Measurements from ENCODE around the gene CDK19.

The CDK19 gene

DNA sequence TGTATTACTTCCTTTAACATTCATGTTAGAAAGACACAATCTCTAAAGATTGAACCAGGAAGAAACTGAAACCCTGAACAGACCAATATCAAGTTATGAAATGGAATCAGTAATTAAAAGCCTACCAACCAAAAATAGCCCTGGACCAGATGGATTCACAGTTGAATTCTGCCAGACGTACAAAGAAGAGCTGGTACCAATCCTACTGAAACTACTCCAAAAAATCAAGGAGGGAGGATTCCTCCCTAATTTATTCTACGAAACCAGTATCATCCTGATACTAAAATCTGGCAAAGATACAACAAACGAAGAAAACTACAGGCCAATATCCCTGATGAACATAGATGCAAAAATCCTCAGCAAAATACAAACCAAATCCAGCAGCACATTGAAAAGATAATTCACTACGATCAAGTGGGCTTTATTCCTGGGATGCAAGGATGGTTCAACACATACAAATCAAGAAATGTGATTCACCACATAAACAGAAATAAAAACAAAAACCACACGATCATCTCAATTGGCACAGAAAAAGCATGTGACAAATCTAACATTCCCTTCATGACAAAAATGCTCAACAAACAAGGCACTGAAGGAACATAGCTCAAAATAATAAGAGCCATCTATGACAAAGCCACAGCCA is 15.0 kb downstream of the CDK19 start:
- Mint-ChIP-seq H3K4me3 (no peak overlapping the region), H3K27me3 (no peaks in the 10 kb centered on the region), H3K4me1 (peaks cover 27 to 48% of the 10 kb centered on the region in 2 donors), H3K36me3 (peaks cover 3 to 16% of the 10 kb centered on the region in 2 donors), H3K27ac (no peak overlapping the region), H3K9me3 (peaks cover 2 to 4% of the 10 kb centered on the region in 2 donors)
- DNase-seq (no peak), ATAC-seq (replicated peaks) (no peak)

DNA sequence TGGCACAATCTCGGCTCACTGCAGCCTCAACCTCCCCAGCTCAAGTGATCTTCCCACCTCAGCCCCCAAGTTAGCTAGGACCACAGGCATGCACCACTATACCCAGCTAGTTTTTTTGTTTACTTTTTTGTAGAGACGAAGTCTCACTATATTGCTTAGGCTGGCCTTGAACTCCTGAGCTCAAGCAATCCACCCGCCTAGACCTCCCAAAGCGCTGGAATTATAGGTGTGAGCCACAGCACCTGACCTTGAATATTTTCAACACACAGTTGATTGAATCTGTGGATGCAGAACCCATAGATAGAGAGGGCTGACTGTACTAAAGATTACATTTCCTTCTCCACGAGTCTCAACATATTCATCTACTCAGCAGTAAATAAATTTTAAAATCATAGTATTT is 15.6 kb downstream of the CDK19 start:
- no peak for DNase-seq
- no peak overlapping the region for H3K27ac Mint-ChIP-seq
- peaks cover 24 to 43% of the 10 kb centered on the region in 2 donors for H3K4me1 Mint-ChIP-seq

GRCh38 chr6:110799189-110799588 is 16.1 kb downstream of the CDK19 start:
- peak; percentile 95 to 97 for ATAC-seq (replicated peaks)
- H3K9me3 Mint-ChIP-seq: peaks cover 2 to 4% of the 10 kb centered on the region in 2 donors
- DNase-seq: no peak
- no peaks in the 10 kb centered on the region for H3K27me3 Mint-ChIP-seq
- H3K4me1 Mint-ChIP-seq: peaks cover 24 to 41% of the 10 kb centered on the region in 2 donors
- peaks cover 3 to 12% of the 10 kb centered on the region in 2 donors for H3K36me3 Mint-ChIP-seq
- H3K27ac Mint-ChIP-seq: no peak overlapping the region
- H3K4me3 Mint-ChIP-seq: no peak overlapping the region

More for the DNA sequence above, 15.6 kb downstream of the CDK19 start:
- H3K27me3 Mint-ChIP-seq: no peaks in the 10 kb centered on the region
- peaks cover 2 to 4% of the 10 kb centered on the region in 2 donors for H3K9me3 Mint-ChIP-seq
- no peak overlapping the region for H3K4me3 Mint-ChIP-seq
- ATAC-seq (replicated peaks): no peak
- peaks cover 3 to 12% of the 10 kb centered on the region in 2 donors for H3K36me3 Mint-ChIP-seq

GRCh38 chr6:110795271-110795670 is 20.0 kb downstream of the CDK19 start:
- Mint-ChIP-seq H3K4me1 (peaks cover 13 to 24% of the 10 kb centered on the region in 2 donors), H3K9me3 (no peaks in the 10 kb centered on the region), H3K27ac (no peak overlapping the region), H3K36me3 (peaks cover 0 to 6% of the 10 kb centered on the region in 2 donors), H3K27me3 (no peaks in the 10 kb centered on the region), H3K4me3 (no peak overlapping the region)
- no peak for ATAC-seq (replicated peaks)
- no peak for DNase-seq

DNA sequence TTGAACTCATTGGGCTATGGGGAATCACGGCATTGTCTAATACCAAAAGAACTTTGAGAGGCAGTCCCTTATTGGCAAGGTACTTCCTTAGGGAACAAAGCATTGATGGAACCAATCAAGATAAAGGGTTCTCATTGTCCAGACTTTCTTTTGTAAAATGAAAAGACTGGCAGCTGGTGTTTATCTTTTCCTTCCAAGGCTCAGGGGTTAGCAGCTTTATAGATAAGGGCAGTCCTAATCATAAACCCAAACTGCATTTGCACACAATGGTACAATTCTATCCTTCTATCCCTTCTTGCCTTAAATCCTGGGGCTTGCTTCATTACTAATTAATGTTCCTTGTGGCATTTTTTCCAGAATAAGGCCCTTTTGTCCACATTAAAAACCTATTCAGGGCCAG is 28.6 kb downstream of the CDK19 start:
- DNase-seq: no peak
- H3K9me3 Mint-ChIP-seq: peaks cover 0 to 4% of the 10 kb centered on the region in 2 donors
- no peaks in the 10 kb centered on the region for H3K27me3 Mint-ChIP-seq
- H3K36me3 Mint-ChIP-seq: peaks cover 17 to 26% of the 10 kb centered on the region in 2 donors
- peaks cover 20 to 41% of the 10 kb centered on the region in 2 donors for H3K4me1 Mint-ChIP-seq
- H3K4me3 Mint-ChIP-seq: no peak overlapping the region
- H3K27ac Mint-ChIP-seq: no peak overlapping the region
- no peak for ATAC-seq (replicated peaks)

- no peak overlapping the region for H3K4me3 Mint-ChIP-seq
- peaks cover 22 to 45% of the 10 kb centered on the region in 2 donors for H3K4me1 Mint-ChIP-seq
- H3K27ac Mint-ChIP-seq: no peak overlapping the region
- no peaks in the 10 kb centered on the region for H3K27me3 Mint-ChIP-seq
- no peak for DNase-seq
- H3K9me3 Mint-ChIP-seq: peaks cover 0 to 4% of the 10 kb centered on the region in 2 donors
- peaks cover 17 to 26% of the 10 kb centered on the region in 2 donors for H3K36me3 Mint-ChIP-seq
- ATAC-seq (replicated peaks): no peak
Measured at GRCh38 chr6:110786271-110786670, 29.0 kb downstream of the CDK19 start.

- peaks cover 25 to 50% of the 10 kb centered on the region in 2 donors for H3K4me1 Mint-ChIP-seq
- peak overlapping the region in 1 of 2 donors; percentile 82 for H3K4me3 Mint-ChIP-seq
- DNase-seq: no peak
- ATAC-seq (replicated peaks): no peak
- H3K9me3 Mint-ChIP-seq: peaks cover 0 to 4% of the 10 kb centered on the region in 2 donors
- peaks cover 17 to 26% of the 10 kb centered on the region in 2 donors for H3K36me3 Mint-ChIP-seq
- peak overlapping the region; percentile 33 for H3K27ac Mint-ChIP-seq
- no peaks in the 10 kb centered on the region for H3K27me3 Mint-ChIP-seq
Measured at GRCh38 chr6:110784610-110784979, 30.7 kb downstream of the CDK19 start.

- Mint-ChIP-seq H3K27me3 (no peaks in the 10 kb centered on the region), H3K9me3 (peaks cover 0 to 4% of the 10 kb centered on the region in 2 donors), H3K4me1 (peaks cover 38 to 62% of the 10 kb centered on the region in 2 donors), H3K36me3 (peaks cover 8 to 24% of the 10 kb centered on the region in 2 donors), H3K4me3 (no peak overlapping the region), H3K27ac (no peak overlapping the region)
- peak in 1 of 2 donors; percentile 13 for ATAC-seq (replicated peaks)
- no peak for DNase-seq
Measured at GRCh38 chr6:110781522-110782214, 33.6 kb downstream of the CDK19 start.

- peaks cover 26 to 38% of the 10 kb centered on the region in 2 donors for H3K4me1 Mint-ChIP-seq
- no peaks in the 10 kb centered on the region for H3K9me3 Mint-ChIP-seq
- peaks cover 0 to 7% of the 10 kb centered on the region in 2 donors for H3K36me3 Mint-ChIP-seq
- DNase-seq: no peak
- ATAC-seq (replicated peaks): no peak
- no peaks in the 10 kb centered on the region for H3K27me3 Mint-ChIP-seq
- H3K27ac Mint-ChIP-seq: no peak overlapping the region
- H3K4me3 Mint-ChIP-seq: no peak overlapping the region
Measured at GRCh38 chr6:110778333-110778732, 36.9 kb downstream of the CDK19 start.

- Mint-ChIP-seq H3K27me3 (no peaks in the 10 kb centered on the region), H3K4me1 (peaks cover 24 to 31% of the 10 kb centered on the region in 2 donors), H3K4me3 (no peak overlapping the region), H3K9me3 (no peaks in the 10 kb centered on the region), H3K36me3 (peaks cover 0 to 7% of the 10 kb centered on the region in 2 donors), H3K27ac (no peak overlapping the region)
- ATAC-seq (replicated peaks) (no peak), DNase-seq (no peak)
Measured at GRCh38 chr6:110777636-110778035, 37.6 kb downstream of the CDK19 start.

DNA sequence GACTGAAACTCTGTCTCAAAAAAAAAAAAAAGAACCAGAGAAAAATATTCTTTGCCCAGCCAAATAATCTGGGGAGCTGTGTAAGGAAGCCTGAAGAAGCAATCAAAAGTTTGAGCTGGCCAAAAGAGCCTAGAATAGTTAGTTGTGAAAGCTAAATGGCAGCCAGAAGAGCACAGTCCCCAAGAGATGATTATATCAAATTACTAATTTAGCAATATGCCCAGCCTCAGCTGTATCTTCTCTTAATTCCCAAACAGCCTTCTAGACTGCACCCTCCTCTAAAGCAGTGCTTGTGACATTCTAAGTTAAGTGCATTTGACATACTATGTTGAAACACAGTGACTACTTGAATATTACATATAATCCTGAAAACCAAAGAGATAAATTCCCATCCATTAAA is 38.9 kb downstream of the CDK19 start:
- no peaks in the 10 kb centered on the region for H3K27me3 Mint-ChIP-seq
- peak overlapping the region; percentile 31 for H3K27ac Mint-ChIP-seq
- H3K9me3 Mint-ChIP-seq: peaks cover 6 to 7% of the 10 kb centered on the region in 2 donors
- DNase-seq (no peak), ATAC-seq (replicated peaks) (no peak)
- peaks cover 7 to 15% of the 10 kb centered on the region in 2 donors for H3K36me3 Mint-ChIP-seq
- H3K4me1 Mint-ChIP-seq: peaks cover 25 to 27% of the 10 kb centered on the region in 2 donors
- no peak overlapping the region for H3K4me3 Mint-ChIP-seq

GRCh38 chr6:110769923-110770322 is 45.3 kb downstream of the CDK19 start:
- no peak for DNase-seq
- no peak overlapping the region for H3K4me3 Mint-ChIP-seq

DNA sequence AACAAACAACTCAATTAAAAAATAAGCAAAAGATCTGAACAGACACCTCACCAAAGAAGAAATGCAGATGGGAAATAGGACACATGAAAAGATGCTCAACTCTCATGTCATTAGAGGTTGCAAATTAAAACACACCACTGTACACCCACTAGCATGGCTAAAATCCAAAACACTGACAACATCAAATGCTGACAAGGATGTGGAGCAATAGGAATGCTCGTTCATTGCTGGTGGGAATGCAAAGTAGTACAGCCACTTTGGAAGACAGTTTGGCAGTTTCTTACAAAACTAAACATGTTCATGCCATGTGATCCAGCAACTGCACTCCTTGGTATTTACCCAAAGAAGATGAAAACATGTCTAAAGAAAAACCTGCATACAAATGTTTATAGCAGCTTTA is 47.2 kb downstream of the CDK19 start:
- Mint-ChIP-seq H3K9me3 (peaks cover 13 to 16% of the 10 kb centered on the region in 2 donors), H3K27ac (no peak overlapping the region), H3K4me3 (no peak overlapping the region), H3K36me3 (peaks cover 25 to 43% of the 10 kb centered on the region in 2 donors), H3K4me1 (peaks cover 9 to 19% of the 10 kb centered on the region in 2 donors), H3K27me3 (no peaks in the 10 kb centered on the region)
- no peak for DNase-seq
- no peak for ATAC-seq (replicated peaks)

More at GRCh38 chr6:110769923-110770322, 45.3 kb downstream of the CDK19 start:
- H3K27ac Mint-ChIP-seq: peak overlapping the region; percentile 42
- H3K27me3 Mint-ChIP-seq: no peaks in the 10 kb centered on the region
- peaks cover 11 to 19% of the 10 kb centered on the region in 2 donors for H3K4me1 Mint-ChIP-seq
- ATAC-seq (replicated peaks): peak; percentile 69 to 73
- peaks cover 13 to 16% of the 10 kb centered on the region in 2 donors for H3K9me3 Mint-ChIP-seq
- H3K36me3 Mint-ChIP-seq: peaks cover 22 to 35% of the 10 kb centered on the region in 2 donors

- Mint-ChIP-seq H3K4me1 (peaks cover 12 to 14% of the 10 kb centered on the region in 2 donors), H3K36me3 (peaks cover 3 to 17% of the 10 kb centered on the region in 2 donors), H3K27ac (no peak overlapping the region), H3K9me3 (no peaks in the 10 kb centered on the region), H3K27me3 (no peaks in the 10 kb centered on the region), H3K4me3 (no peak overlapping the region)
- no peak for DNase-seq
- ATAC-seq (replicated peaks): no peak
Measured at GRCh38 chr6:110761371-110761770, 53.9 kb downstream of the CDK19 start.

DNA sequence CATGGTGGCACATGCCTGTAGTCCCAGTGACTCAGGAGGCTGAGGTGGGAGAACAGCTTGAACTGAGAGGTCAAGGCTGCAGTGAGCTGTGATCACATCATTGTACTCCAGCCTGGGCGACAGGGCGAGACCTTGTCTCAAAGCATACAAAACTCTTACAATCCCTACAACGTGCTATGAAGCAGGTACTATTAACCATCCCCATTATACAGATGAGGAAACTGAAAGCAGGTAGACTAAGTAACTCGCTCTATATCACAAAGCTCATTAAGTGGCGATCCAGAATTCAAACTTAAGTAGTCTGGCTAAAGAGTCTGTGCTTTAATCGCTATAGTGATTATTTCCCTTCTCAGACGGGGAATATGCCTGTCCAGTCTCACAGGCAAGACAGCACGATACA is 54.7 kb downstream of the CDK19 start:
- H3K4me3 Mint-ChIP-seq: no peak overlapping the region
- H3K9me3 Mint-ChIP-seq: no peaks in the 10 kb centered on the region
- no peak overlapping the region for H3K27ac Mint-ChIP-seq
- peaks cover 3 to 17% of the 10 kb centered on the region in 2 donors for H3K36me3 Mint-ChIP-seq
- ATAC-seq (replicated peaks): no peak
- peaks cover 12 to 14% of the 10 kb centered on the region in 2 donors for H3K4me1 Mint-ChIP-seq
- no peak for DNase-seq
- no peaks in the 10 kb centered on the region for H3K27me3 Mint-ChIP-seq

All from stimulated activated naive B cell treated with anti-CD40 and anti-IgM and Interleukin-4, amounts not matched to agents 10 μg/mL and 1 μg/mL and 100 μg/mL, for 72 hours (primary cell).